SK-MEL-5 (cell line): ENCODE measurements around the gene IQGAP2. TPM values are rescaled to one million over a fixed set of nuclear protein-coding genes. Genes with fewer than 3 reads are reported as not detected.

Experiments used
- DNase-seq: peaks from one replicate; pipeline ENCODE4 v3.0.0-alpha.2; 2016; ENCODE audit warnings: low read depth, low spot score
- in situ Hi-C: cut with HindIII; loops from 2 replicates; pipeline ENCODE4 v1.10.0; 2016; ENCODE audit warnings: low sequenced_read_pairs, high pct_unique_total_duplicates, low pct_unique_long_range_greater_than_20kb
- total RNA-seq: library from RNA; depleted of rRNA; stranded (reverse); fragments of >200 nt; shearing (Covaris generic); gene quantifications from 2 replicates; pipeline ENCODE4 v1.2.3, GENCODE V29; 2014

Gene IQGAP2
- total RNA-seq, 1 experiment from 2014 or later, result 0.95 TPM

DNA sequence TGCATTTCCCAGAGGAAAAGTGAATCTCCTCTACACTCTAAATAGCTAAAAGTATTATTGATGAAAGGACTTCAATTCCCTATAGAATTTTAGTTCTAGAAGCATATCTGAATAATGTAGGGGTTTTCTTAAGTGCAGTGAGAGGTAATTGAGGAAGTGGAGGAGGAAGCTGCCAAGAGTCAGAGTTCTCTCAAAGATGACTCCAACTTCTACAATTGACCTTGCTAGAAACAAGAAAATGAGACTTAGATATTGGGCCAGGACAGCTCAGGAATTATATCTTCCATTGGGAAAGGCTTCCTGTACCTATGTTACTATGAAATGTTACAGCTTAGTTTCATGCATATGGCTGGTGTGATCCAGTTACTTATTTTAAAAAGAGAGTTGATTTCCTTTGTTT, 302.5 kb downstream of the IQGAP2 start:
- no peak for DNase-seq
- in situ Hi-C loops, result no loop called here

- in situ Hi-C loops, result no loop called here
- DNase-seq, result no peak
Observed at GRCh38 chr5:76709762-76710161, 306.7 kb downstream of the IQGAP2 start.

DNA sequence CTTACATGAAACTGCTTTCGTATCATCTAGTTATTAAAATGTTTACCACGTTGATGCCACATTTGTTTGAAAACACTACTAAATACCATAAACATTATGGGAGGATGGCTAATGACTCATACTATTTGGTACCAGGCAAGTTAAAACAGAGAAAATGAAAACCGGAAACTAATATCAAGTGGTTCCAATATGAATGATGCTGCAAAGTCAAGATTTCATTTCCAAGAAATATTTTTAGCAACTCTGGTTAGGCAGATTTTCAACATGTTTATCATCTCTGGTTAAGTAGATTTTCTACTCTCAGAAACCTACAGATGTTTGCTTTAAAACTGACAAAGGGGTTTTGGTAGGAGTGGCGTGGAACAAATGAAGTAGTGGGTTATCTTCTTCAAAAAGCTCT, 307.9 kb downstream of the IQGAP2 start:
- no peak for DNase-seq
- in situ Hi-C loops, result no loop called here

DNA sequence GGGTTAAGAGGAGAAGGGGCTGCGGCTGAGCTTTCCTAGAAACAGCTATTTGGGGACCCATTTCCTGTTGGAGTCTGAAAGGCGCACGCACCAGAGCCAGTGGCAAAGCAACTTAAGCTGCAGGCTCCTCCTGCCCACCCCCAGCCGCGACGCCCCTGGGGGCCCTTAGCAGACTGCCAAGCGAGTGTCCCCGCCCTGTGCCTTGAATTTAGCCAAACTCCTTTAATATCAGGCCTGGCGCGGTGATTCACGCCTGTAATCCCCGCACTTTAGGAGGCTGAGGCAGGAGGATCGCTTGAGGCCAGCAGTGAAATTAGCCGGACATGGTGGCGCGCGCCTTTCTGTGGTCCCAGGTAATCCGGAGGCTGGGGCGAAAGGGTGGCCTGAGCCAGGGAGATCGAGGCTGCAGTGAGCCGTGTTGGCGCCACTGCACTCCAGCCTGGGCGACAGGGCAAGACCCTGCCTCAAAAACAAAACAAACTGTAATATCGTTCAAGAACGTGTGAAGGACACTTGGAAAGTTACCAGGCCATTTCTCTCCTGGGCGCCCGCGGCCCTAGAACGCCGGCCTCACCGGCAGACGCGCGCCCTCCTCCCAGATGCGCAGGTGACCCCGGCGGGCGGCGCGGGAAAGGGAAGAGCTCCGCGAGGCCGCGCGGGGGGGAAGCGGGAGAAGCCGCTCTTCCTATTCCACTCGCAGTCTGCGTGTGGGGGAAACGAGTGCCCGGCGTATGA, 311.8 kb downstream of the IQGAP2 start:
- DNase-seq, result no peak
- in situ Hi-C loops, result no loop called here

DNA sequence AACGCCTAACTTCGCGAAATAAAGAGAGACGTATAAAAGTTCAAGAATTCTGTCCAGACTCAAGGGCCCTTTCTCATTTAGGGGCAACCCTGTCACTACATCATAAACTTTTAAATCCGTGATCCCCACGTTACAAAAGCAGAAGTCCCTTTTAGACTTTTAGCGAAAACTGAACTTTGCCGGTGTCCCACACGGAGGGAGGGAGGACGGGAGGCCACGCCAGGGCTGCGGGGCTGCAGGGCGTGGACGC, 312.3 kb downstream of the IQGAP2 start:
- no peak for DNase-seq
- in situ Hi-C loops, result no loop called here

GRCh38 chr5:76715736-76716455, 312.8 kb downstream of the IQGAP2 start, which contains the start of gene F2R:
Gene F2R, plus strand, starts transcription at chr5:76716126. Its CDS starts 182 bp downstream, at chr5:76716308.
- in situ Hi-C loops, result no loop called here
- DNase-seq, result peak; percentile 44

DNA sequence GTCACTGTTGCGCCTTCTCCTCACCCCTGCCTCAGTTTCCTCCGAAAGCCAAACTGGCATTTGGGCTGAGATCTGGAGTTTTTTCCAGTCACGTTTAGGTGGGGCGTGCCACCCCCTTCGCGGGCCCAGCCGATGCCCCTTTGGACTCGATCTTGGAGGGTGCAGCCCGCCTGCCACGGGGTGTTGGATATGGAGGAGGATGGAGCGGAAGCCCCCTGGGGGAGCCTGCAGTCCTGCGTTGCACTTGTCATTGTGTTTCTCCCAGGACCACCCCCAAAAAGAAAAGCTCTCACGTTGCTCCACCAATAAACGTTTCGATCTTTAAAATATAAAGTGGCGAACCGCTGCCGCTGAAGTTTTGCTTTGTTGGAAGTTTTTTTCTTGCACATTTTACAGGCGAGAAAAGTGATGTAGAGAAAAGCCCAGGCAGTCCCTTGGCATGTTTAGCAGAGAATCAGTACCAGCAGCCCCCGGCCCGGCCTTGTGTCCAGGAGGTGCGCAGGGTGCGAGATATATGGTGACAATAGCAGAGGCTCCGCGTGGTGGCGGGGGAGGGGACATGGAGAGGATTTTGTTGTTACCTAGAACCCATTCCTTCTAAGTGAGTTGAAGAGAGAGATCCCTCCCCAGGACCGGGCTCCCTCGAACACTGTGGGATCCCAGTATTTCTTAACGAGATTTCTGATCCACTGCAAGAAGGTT, 313.5 kb downstream of the IQGAP2 start:
- DNase-seq, result no peak
- in situ Hi-C loops, result no loop called here

DNA sequence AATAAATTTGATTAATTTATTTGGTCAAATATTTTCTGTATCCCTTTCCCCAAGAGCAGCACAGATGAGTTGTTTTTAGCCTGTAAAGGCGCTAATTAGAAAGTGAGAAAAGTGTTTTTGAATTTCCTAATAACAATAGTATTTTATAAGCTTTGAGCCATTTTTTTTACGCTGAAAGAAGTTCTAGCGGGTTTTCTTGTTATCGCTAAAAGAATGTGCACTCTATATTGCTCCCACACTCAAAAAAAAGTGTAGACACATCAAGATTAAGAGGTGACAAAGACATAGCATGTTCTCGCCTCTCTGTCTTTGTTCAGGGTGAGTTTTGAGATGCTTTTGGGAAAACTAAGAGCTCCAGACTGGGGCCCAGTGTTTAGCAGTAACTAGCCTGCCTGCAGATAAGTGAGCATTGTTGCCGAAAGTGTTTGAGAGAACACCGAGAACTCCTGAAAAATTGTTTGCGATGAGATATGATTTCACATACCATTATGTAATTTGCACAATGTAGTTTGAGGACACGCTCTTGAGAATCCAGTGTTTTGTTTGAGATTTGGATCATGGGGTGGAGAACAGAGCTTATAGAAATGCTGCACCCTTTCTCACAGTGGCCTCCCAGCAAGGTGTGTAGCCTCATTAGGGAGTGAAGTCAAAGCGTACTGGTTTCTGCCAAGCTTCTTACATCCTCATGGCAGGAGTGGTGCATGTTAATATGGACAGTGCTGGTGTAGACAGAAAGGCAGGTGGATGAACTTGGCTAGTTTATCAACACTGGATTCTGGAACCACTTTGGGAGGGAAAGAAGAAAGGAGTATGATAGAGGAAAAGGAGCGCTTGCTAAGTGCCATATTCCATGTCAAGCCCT, 314.4 kb downstream of the IQGAP2 start:
- in situ Hi-C loops, result no loop called here
- DNase-seq, result no peak

GRCh38 chr5:76718381-76718832, 315.3 kb downstream of the IQGAP2 start:
- no peak for DNase-seq
- in situ Hi-C loops, result no loop called here

DNA sequence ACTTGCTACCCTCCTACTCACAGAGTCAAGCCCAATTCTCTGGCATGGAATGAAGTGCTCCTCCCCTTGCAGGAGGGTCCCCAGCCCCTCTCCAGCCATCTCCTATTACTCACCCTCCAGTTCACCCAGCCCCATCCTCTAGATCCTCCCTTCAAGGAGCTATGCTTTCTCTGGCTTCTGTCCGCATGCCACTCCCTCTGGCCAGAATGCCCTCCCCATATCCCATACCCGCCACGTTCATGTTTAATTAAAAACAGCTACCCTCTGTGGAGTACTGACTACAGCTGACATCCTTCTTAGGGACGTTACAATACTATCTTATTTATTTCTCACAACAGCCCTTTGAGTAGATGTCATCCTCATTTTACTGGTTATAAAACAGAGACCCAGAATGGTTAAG, 315.8 kb downstream of the IQGAP2 start:
- in situ Hi-C loops, result no loop called here
- no peak for DNase-seq

DNA sequence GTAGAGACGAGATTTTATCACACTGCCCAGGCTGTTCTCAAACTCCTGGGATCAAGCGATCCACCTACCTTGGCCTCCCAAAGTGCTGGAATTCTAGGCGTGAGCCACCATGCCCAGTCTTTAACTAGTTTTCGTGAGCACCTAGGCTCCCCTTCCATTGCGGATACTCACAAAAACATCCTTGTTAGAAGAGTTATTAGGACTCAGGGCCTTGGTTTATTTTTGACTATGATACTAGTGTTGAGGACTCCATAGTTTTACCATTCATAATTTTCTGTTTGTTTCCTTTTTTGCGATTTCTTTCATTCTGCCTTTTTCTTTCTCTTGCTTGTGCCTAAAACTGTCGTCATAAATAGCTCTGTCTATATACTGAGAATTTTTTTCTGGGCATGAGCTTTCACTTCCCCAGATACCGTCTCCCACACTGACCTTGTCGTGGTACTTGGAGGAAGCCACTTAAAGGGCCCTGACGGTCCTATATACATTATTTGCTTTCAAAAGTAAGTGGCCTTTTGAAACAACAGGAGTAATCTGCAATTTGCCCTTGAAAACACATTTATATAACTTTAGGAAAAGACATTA, 318.0 kb downstream of the IQGAP2 start:
- no peak for DNase-seq
- in situ Hi-C loops, result no loop called here

- in situ Hi-C loops, result no loop called here
Observed at GRCh38 chr5:76723266-76723665, 320.2 kb downstream of the IQGAP2 start.

GRCh38 chr5:76723906-76724305, 320.8 kb downstream of the IQGAP2 start:
- no peak for DNase-seq
- in situ Hi-C loops, result no loop called here

More at GRCh38 chr5:76723266-76723665, 320.2 kb downstream of the IQGAP2 start:
- no peak for DNase-seq

- in situ Hi-C loops, result no loop called here
- peak; percentile 76 for DNase-seq
Observed at GRCh38 chr5:76724871-76725270, 321.8 kb downstream of the IQGAP2 start.

DNA sequence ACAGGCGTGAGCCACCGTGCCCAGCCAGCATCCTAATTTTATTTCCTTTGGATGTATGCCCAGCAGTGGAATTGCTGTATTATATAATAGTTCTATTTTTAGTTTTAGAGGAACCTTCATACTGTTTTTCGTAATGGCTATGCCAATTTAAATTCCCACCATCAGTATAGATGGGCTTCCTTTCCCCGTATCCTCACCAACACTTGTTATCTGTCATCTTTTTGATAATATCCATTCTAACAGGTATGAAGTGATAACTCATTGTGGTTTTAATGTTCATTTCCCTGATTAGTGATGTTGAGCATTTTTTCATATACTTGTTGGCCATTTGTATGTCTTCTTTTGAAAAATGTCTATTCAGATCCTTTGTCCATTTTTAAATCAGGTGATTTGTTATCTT, 325.9 kb downstream of the IQGAP2 start:
- DNase-seq, result no peak
- in situ Hi-C loops, result no loop called here

GRCh38 chr5:76729373-76730290, 326.5 kb downstream of the IQGAP2 start:
- in situ Hi-C loops, result no loop called here
- no peak for DNase-seq
